CD4-positive, alpha-beta T cell (primary cell): ENCODE data around the gene TRPV2. TPM values are rescaled to one million over a fixed set of nuclear protein-coding genes. Genes with fewer than 3 reads are reported as not detected.

Experiments used
- ATAC-seq: fragments of 200-7000 bp; cut with Tn5 transposase; one replicate; pipeline ENCODE4 v1.10.0; 2022; ENCODE audit warnings: mild to moderate bottlenecking; ENCODE audit not compliant: poor library complexity
- CTCF ChIA-PET: fragments of 350-600 bp; sonication (Branson Sonifier 250); formaldehyde crosslinking; loops from one replicate; lab custom pipeline; 2021; ENCODE audit warnings: antibody characterized with exemption, inconsistent platforms; lab: Charles Lee
- POLR2A ChIA-PET: fragments of 350-600 bp; sonication (Branson Sonifier 250); formaldehyde crosslinking; loops from one replicate; lab custom pipeline; 2021; ENCODE audit warnings: antibody characterized with exemption, inconsistent platforms; lab: Charles Lee
- DNase-seq, 14 experiments: peaks; one replicate each; pipeline ENCODE4 v3.0.0-alpha.2; 2013 to 2020; ENCODE audit warnings: mixed read lengths in 2 of 14
- H3K27ac ChIP-seq, 2 donors: one replicate each; pipeline versions ENCODE4 v1.5.1 to v1.7.0; 2013; ENCODE audit warnings: low read length in 2 of 2, low read depth in 1 of 2, mild to moderate bottlenecking in 1 of 2
- H3K27me3 ChIP-seq, 2 experiments: 1 replicate in 1 of 2; 2 replicates in 1 of 2; pipeline versions ENCODE4 v1.6.1 to v1.7.0; 2013; ENCODE audit warnings: low read length in 2 of 2, control low read depth in 1 of 2, mild to moderate bottlenecking in 1 of 2, moderate library complexity in 1 of 2; ENCODE audit not compliant: insufficient read depth in 2 of 2, control insufficient read depth in 1 of 2
- H3K36me3 ChIP-seq: one replicate; pipeline ENCODE4 v1.6.1; 2013; ENCODE audit warnings: low read length, control low read depth; ENCODE audit not compliant: insufficient read depth
- H3K4me1 ChIP-seq: one replicate; pipeline ENCODE4 v1.6.1; 2013; ENCODE audit warnings: low read length, control low read depth; ENCODE audit not compliant: insufficient read depth
- H3K4me3 ChIP-seq: one replicate; pipeline ENCODE4 v1.5.1; 2013; ENCODE audit warnings: mild to moderate bottlenecking, low read length, moderate library complexity
- H3K9me3 ChIP-seq, 2 experiments: 1 replicate in 1 of 2; 2 replicates in 1 of 2; pipeline versions ENCODE4 v1.6.1 to v1.7.0; 2013; ENCODE audit warnings: low read length in 2 of 2, mild to moderate bottlenecking in 2 of 2, control low read depth in 1 of 2, moderate library complexity in 1 of 2; ENCODE audit not compliant: control insufficient read depth in 1 of 2, insufficient read depth in 1 of 2
- H3K27ac Mint-ChIP-seq: one replicate; pipeline ENCODE4 v1.8.0; 2020; ENCODE audit warnings: mixed read lengths
- H3K27me3 Mint-ChIP-seq: one replicate; pipeline ENCODE4 v1.8.0; 2021; ENCODE audit warnings: mixed read lengths
- H3K36me3 Mint-ChIP-seq: one replicate; pipeline ENCODE4 v1.8.0; 2021; ENCODE audit warnings: low read depth, mixed read lengths
- H3K4me1 Mint-ChIP-seq: one replicate; pipeline ENCODE4 v1.8.0; 2021; ENCODE audit warnings: low read depth, mixed read lengths
- H3K4me3 Mint-ChIP-seq: one replicate; pipeline ENCODE4 v1.8.0; 2020; ENCODE audit warnings: mild to moderate bottlenecking, mixed read lengths
- H3K9me3 Mint-ChIP-seq: one replicate; pipeline ENCODE4 v1.8.0; 2020; ENCODE audit warnings: mixed read lengths
- CTCF ChIP-seq: fragments of 200-600 bp; IDR thresholded peaks from one replicate; pipeline ENCODE4 v1.8.0; 2022; ENCODE audit warnings: antibody characterized with exemption, mild to moderate bottlenecking
- intact Hi-C, 2 experiments: fragments of 100-400 bp; cut with DNase I in 1 of 2; cut with micrococcal nuclease in 1 of 2; formaldehyde crosslinking; loops; one replicate each; pipeline versions ENCODE4 v1.15.1 to v1.9.0; 2023 to 2025; cut with DNase I, micrococcal nuclease
- total RNA-seq, 174 experiments: library from RNA in 2 of 174; stranded (reverse) in 2 of 174; gene quantifications; one replicate each; pipeline ENCODE4 v1.2.3 and lab custom pipeline; 2021 to 2026

Gene TRPV2
- total RNA-seq, 2 experiments from 2014 or later = 42.8 to 45.2 TPM

GRCh38 chr17:16422416-16422815, 7.0 kb downstream of the TRPV2 start:
- no peak overlapping the region for H3K27ac Mint-ChIP-seq
- ChIA-PET POLR2A (interaction anchor here (1.3 kb wide), 1 partner anchor 41 kb away, joined by 5 read pairs; the partner anchor contains the start of gene UBB), CTCF (no interaction called here)
- DNase-seq (no peak), ATAC-seq (no peak)
- Histone ChIP-seq H3K4me1 (peaks cover 36% of the 10 kb centered on the region), H3K4me3 (no peak overlapping the region), H3K27me3 (no peaks in the 10 kb centered on the region), H3K27ac (no peak overlapping the region), H3K9me3 (no peaks in the 10 kb centered on the region), H3K36me3 (peaks cover 86% of the 10 kb centered on the region)
- peaks cover 83% of the 10 kb centered on the region for H3K36me3 Mint-ChIP-seq
- H3K9me3 Mint-ChIP-seq = no peaks in the 10 kb centered on the region
- intact Hi-C loops = no loop called here
- H3K4me3 Mint-ChIP-seq = no peak overlapping the region
- no peak for TF ChIP-seq CTCF
- no peaks in the 10 kb centered on the region for H3K27me3 Mint-ChIP-seq
- peaks cover 26% of the 10 kb centered on the region for H3K4me1 Mint-ChIP-seq

- no peak overlapping the region for H3K4me3 ChIP-seq
- no peaks in the 10 kb centered on the region for H3K9me3 Mint-ChIP-seq
- H3K27ac Mint-ChIP-seq = no peak overlapping the region
- ChIA-PET CTCF (interaction anchor here (1.4 kb wide), 1 partner anchor 60 kb away, joined by 3 read pairs; no protein-coding TSS in a partner anchor), POLR2A (interaction anchor here (1.3 kb wide), 1 partner anchor 42 kb away, joined by 5 read pairs; the partner anchor contains the start of gene UBB)
- ATAC-seq (no peak), DNase-seq (no peak)
- peaks cover 80% of the 10 kb centered on the region for H3K36me3 Mint-ChIP-seq
- peaks cover 86% of the 10 kb centered on the region for H3K36me3 ChIP-seq
- H3K4me1 ChIP-seq = peaks cover 31% of the 10 kb centered on the region
- H3K27ac ChIP-seq = no peak overlapping the region
- H3K4me3 Mint-ChIP-seq = no peak overlapping the region
- H3K27me3 ChIP-seq = no peaks in the 10 kb centered on the region
- peaks cover 23% of the 10 kb centered on the region for H3K4me1 Mint-ChIP-seq
- no peaks in the 10 kb centered on the region for H3K9me3 ChIP-seq
- intact Hi-C loops = no loop called here
- H3K27me3 Mint-ChIP-seq = no peaks in the 10 kb centered on the region
- no peak for TF ChIP-seq CTCF
Measured at GRCh38 chr17:16423226-16423872, 8.0 kb downstream of the TRPV2 start.

DNA sequence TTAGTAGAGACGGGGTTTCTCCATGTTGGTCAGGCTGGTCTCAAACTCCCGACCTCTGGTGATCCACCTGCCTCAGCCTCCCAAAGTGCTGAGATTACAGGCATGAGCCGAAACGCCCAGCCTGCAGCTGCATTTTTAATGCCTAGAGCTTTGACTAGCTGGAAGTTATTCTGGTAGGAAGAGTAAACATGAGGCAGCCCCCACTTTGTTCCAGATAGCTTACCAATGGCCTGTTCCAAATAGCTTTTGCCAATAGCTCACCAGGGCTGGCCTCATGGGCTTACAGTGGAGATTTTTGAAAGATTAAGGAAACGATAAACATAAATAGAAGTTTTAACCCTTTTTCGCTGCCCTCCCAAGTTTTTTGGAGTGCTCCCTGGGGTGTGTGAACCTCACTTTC, 9.8 kb downstream of the TRPV2 start:
- H3K4me3 Mint-ChIP-seq = no peak overlapping the region
- H3K4me1 ChIP-seq = peaks cover 13% of the 10 kb centered on the region
- ChIA-PET POLR2A (interaction anchor here (1.2 to 3.7 kb wide), 2 partner anchors 10 to 14 kb away, joined by 6 to 17 read pairs; partner anchors contain the start of gene TRPV2), CTCF (no interaction called here)
- H3K27me3 ChIP-seq = no peaks in the 10 kb centered on the region
- no peak for TF ChIP-seq CTCF
- DNase-seq (no peak), ATAC-seq (no peak)
- intact Hi-C loops = no loop called here
- no peaks in the 10 kb centered on the region for H3K27me3 Mint-ChIP-seq
- no peak overlapping the region for H3K4me3 ChIP-seq
- H3K4me1 Mint-ChIP-seq = peaks cover 9% of the 10 kb centered on the region
- H3K9me3 Mint-ChIP-seq = no peaks in the 10 kb centered on the region
- H3K9me3 ChIP-seq = no peaks in the 10 kb centered on the region
- no peak overlapping the region for H3K27ac Mint-ChIP-seq
- H3K36me3 ChIP-seq = peaks cover 80% of the 10 kb centered on the region
- peaks cover 81% of the 10 kb centered on the region for H3K36me3 Mint-ChIP-seq
- H3K27ac ChIP-seq = no peak overlapping the region
